HG03575 (cell line): Measurements from ENCODE around the gene MAGEA3.
"Not testable (repeated sequence)": the region's sequence is repeated elsewhere in the genome, so short reads cannot be mapped to it uniquely, and the experiment has no call there.

Experiments used
- ATAC-seq: cut with Tn5 transposase; IDR thresholded peaks from one replicate; pipeline ENCODE4 v1.9.1; 2021; ENCODE audit not compliant: unreplicated experiment, insufficient number of reproducible peaks, low FRiP score; ENCODE audit errors: extremely low read depth

Gene MAGEA3

GRCh38 chrX:152697952-152698931, at the start of gene MAGEA3:
Gene MAGEA3, plus strand, starts transcription at chrX:152698794. Its CDS starts 2,039 bp downstream, at chrX:152700833.
- not testable (repeated sequence) for ATAC-seq

GRCh38 chrX:152652060-152652459, 46.5 kb upstream of the MAGEA3 start:
- no peak for ATAC-seq

- no peak for ATAC-seq
Observed at GRCh38 chrX:152652467-152652866, 46.1 kb upstream of the MAGEA3 start.

GRCh38 chrX:152656087-152656486, 42.5 kb upstream of the MAGEA3 start:
- no peak for ATAC-seq

- ATAC-seq = no peak
Observed at GRCh38 chrX:152656890-152657289, 41.7 kb upstream of the MAGEA3 start.

- no peak for ATAC-seq
Observed at GRCh38 chrX:152658302-152658701, 40.3 kb upstream of the MAGEA3 start.

- ATAC-seq = no peak
Observed at GRCh38 chrX:152663086-152663485, 35.5 kb upstream of the MAGEA3 start.

- no peak for ATAC-seq
Observed at GRCh38 chrX:152674135-152674534, 24.5 kb upstream of the MAGEA3 start.

GRCh38 chrX:152674652-152675051, 23.9 kb upstream of the MAGEA3 start:
- not testable (repeated sequence) for ATAC-seq

- ATAC-seq = not testable (repeated sequence)
Observed at GRCh38 chrX:152681012-152681411, 17.6 kb upstream of the MAGEA3 start.

GRCh38 chrX:152700390-152700789, 1.8 kb downstream of the MAGEA3 start:
- not testable (repeated sequence) for ATAC-seq

GRCh38 chrX:152706500-152706899, 7.9 kb downstream of the MAGEA3 start:
- ATAC-seq = not testable (repeated sequence)

GRCh38 chrX:152709173-152709572, 10.6 kb downstream of the MAGEA3 start, which contains the start of gene CSAG2:
Gene CSAG2, minus strand, starts transcription at chrX:152709273. Its CDS starts 161 bp downstream, at chrX:152709112.
- not testable (repeated sequence) for ATAC-seq

- not testable (repeated sequence) for ATAC-seq
Observed at GRCh38 chrX:152713195-152713594, 14.6 kb downstream of the MAGEA3 start.

- not testable (repeated sequence) for ATAC-seq
Observed at GRCh38 chrX:152713815-152714787, 15.5 kb downstream of the MAGEA3 start, which contains the start of gene MAGEA2B. Gene MAGEA2B, plus strand, starts transcription at chrX:152714628. Its CDS starts 2,479 bp downstream, at chrX:152717107.

- ATAC-seq = no peak
Observed at GRCh38 chrX:152725409-152725808, 26.8 kb downstream of the MAGEA3 start.

GRCh38 chrX:152733261-152733975, 34.8 kb downstream of the MAGEA3 start, which contains the start of the genes CSAG1 and MAGEA12:
Gene CSAG1, minus strand, starts transcription at chrX:152733721. Its CDS starts 1,261 bp downstream, at chrX:152732460.
Gene MAGEA12, plus strand, starts transcription at chrX:152733757. Its CDS starts 2,405 bp downstream, at chrX:152736162.
- no peak for ATAC-seq

- ATAC-seq = not testable (repeated sequence)
Observed at GRCh38 chrX:152734143-152734858, 35.7 kb downstream of the MAGEA3 start.
